ENCODE measurements around the gene UST. TPM values are rescaled to one million over a fixed set of nuclear protein-coding genes. Genes with fewer than 3 reads are reported as not detected.

UST gene
- total RNA-seq, 1 experiment from 2014 or later = 6.1 TPM

DNA sequence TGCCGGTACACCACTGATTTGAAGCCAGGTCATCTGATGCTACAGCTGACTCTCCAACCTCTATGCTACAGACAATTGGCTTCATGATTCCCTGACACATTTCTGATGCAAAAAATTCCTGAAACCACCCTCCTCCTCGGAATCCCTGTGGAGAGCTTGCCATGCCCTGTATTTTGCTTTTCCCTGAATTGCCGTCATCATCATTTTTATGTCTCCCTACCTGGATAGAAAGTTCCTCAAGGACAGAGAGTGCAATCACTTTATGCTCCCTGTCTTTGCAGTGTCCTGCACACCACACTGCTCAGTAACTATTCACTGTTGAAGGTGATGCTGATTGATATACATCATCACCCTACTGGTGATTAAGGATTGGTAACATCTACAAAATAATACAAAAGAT lies 239.8 kb downstream of the UST start:
- RAD21 ChIA-PET (ENCODE audit: low non-redundant PET in 1 of 2, low total read pairs in 2 of 2, uncharacterized antibody in 2 of 2, unreplicated experiment in 2 of 2) = no interaction called here
- no peak for TF ChIP-seq CEBPB (IDR thresholded peaks at IDR 0.05; ENCODE audit: low read depth)
- no peak for TF ChIP-seq CBX3 (IDR thresholded peaks at IDR 0.05; ENCODE audit: low read depth)
- TF ChIP-seq ZNF274 (IDR thresholded peaks at IDR 0.05; ENCODE audit: low read depth, low read length) = no peak
- no peak for TF ChIP-seq POLR2A (IDR thresholded peaks at IDR 0.05; ENCODE audit: borderline replicate concordance, extremely low read depth, insufficient read depth, insufficient read length)
- TF ChIP-seq RAD21 (IDR thresholded peaks at IDR 0.05; ENCODE audit: low read depth) = no peak
- no peak for TF ChIP-seq REST (IDR thresholded peaks at IDR 0.05; ENCODE audit: low read depth)
- no peak for TF ChIP-seq JUND (IDR thresholded peaks at IDR 0.05)
- no peak for TF ChIP-seq SP1 (IDR thresholded peaks at IDR 0.05; ENCODE audit: low read depth)
- TF ChIP-seq EZH2 (IDR thresholded peaks at IDR 0.05) = no peak
- no peak for TF ChIP-seq POLR2AphosphoS5 (IDR thresholded peaks at IDR 0.05; ENCODE audit: low read depth, low read length)
- no peak for TF ChIP-seq ELF1 (IDR thresholded peaks at IDR 0.05; ENCODE audit: borderline replicate concordance, low read depth)
- no peak for TF ChIP-seq EGR1 (IDR thresholded peaks at IDR 0.05; ENCODE audit: low read depth)
- no peak for TF ChIP-seq MAX (IDR thresholded peaks at IDR 0.05)
- TF ChIP-seq EZH2phosphoT487 (IDR thresholded peaks at IDR 0.05; ENCODE audit: borderline replicate concordance) = no peak
- TF ChIP-seq, protein P1, sequence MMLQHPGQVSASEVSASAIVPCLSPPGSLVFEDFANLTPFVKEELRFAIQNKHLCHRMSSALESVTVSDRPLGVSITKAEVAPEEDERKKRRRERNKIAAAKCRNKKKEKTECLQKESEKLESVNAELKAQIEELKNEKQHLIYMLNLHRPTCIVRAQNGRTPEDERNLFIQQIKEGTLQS (IDR thresholded peaks at IDR 0.05) = no peak
- TF ChIP-seq ZFX (IDR thresholded peaks at IDR 0.05) = no peak
- TF ChIP-seq, protein P2, sequence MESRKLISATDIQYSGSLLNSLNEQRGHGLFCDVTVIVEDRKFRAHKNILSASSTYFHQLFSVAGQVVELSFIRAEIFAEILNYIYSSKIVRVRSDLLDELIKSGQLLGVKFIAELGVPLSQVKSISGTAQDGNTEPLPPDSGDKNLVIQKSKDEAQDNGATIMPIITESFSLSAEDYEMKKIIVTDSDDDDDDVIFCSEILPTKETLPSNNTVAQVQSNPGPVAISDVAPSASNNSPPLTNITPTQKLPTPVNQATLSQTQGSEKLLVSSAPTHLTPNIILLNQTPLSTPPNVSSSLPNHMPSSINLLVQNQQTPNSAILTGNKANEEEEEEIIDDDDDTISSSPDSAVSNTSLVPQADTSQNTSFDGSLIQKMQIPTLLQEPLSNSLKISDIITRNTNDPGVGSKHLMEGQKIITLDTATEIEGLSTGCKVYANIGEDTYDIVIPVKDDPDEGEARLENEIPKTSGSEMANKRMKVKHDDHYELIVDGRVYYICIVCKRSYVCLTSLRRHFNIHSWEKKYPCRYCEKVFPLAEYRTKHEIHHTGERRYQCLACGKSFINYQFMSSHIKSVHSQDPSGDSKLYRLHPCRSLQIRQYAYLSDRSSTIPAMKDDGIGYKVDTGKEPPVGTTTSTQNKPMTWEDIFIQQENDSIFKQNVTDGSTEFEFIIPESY (IDR thresholded peaks at IDR 0.05; ENCODE audit: extremely low read depth, insufficient replicate concordance, low read length) = no peak
- TF ChIP-seq TCF7L2 (IDR thresholded peaks at IDR 0.05; ENCODE audit: borderline replicate concordance, extremely low read depth, insufficient read depth, insufficient read length) = no peak
- no peak for TF ChIP-seq YY1 (IDR thresholded peaks at IDR 0.05; ENCODE audit: extremely low read depth, insufficient replicate concordance, low read depth, low read length)
- no peak for TF ChIP-seq SRF (IDR thresholded peaks at IDR 0.05; ENCODE audit: low read depth)
- POLR2A ChIA-PET = no interaction called here
- no peak for DNase-seq (ENCODE audit: low read depth, low spot score)
- H3K36me3 ChIP-seq (ENCODE audit: control insufficient read depth in 1 of 2, insufficient read depth in 2 of 2, low read length in 2 of 2) = no peaks in the 10 kb centered on the region
- no peak for ATAC-seq
- intact Hi-C loops (cut with micrococcal nuclease) = no loop called here
- no peaks in the 10 kb centered on the region for H3K9me2 ChIP-seq (ENCODE audit: insufficient read depth)
- BruUV-seq (replicated peaks) = no TSS peak
- H3K27ac ChIP-seq (ENCODE audit: low read depth, low read length) = no peak overlapping the region
- H4K20me1 ChIP-seq (ENCODE audit: insufficient read depth) = no peaks in the 10 kb centered on the region
- H3K4me2 ChIP-seq (ENCODE audit: low read length) = no peak overlapping the region
- CTCF ChIA-PET = no interaction called here
- H3K9me3 ChIP-seq (ENCODE audit: control insufficient read depth in 1 of 2, insufficient read depth in 1 of 2, low read depth in 1 of 2, low read length in 2 of 2) = no peaks in the 10 kb centered on the region
- no peak overlapping the region for H2AFZ ChIP-seq (ENCODE audit: low read depth, low read length, poor library complexity, severe bottlenecking)
- H3K4me3 ChIP-seq (replicated peaks in 1 of 2; ENCODE audit: low read depth in 1 of 2, low read length in 2 of 2) = no peak overlapping the region
- H3K4me1 ChIP-seq (ENCODE audit: control insufficient read depth in 1 of 2, insufficient read depth in 2 of 2, low read length in 2 of 2) = no peaks in the 10 kb centered on the region
- no peak overlapping the region for H3K9ac ChIP-seq (ENCODE audit: low read length)
- no peaks in the 10 kb centered on the region for H3K27me3 ChIP-seq (ENCODE audit: insufficient read depth, low read length)
- no peaks in the 10 kb centered on the region for H3K79me2 ChIP-seq (ENCODE audit: insufficient read depth, low read length)
